GM23248 (cell line): Measurements from ENCODE around the gene OR14K1.

Source experiments
- EZH2 ChIP-seq: fragments of 200-600 bp; sonication (generic); IDR thresholded peaks from 2 replicates; pipeline ENCODE4 v1.6.1; 2018; ENCODE audit warnings: antibody characterized with exemption, mild to moderate bottlenecking; ENCODE audit not compliant: insufficient read depth, poor library complexity, severe bottlenecking
- EZH2phosphoT487 ChIP-seq: fragments of 200-600 bp; sonication (generic); IDR thresholded peaks from 2 replicates; pipeline ENCODE4 v1.6.1; 2018; ENCODE audit warnings: antibody characterized with exemption, moderate library complexity, mild to moderate bottlenecking, low read depth; ENCODE audit not compliant: insufficient read depth

GRCh38 chr1:247716546-247716945 is 21.9 kb upstream of the OR14K1 start, which contains the start of gene OR6F1:
- TF ChIP-seq EZH2, result no peak
- TF ChIP-seq EZH2phosphoT487, result no peak
